Measurements from ENCODE around the gene LAMC3.

- TF ChIP-seq CTCF (IDR thresholded peaks at IDR 0.05) (no peak), POLR2A (IDR thresholded peaks at IDR 0.05) (no peak)
Observed at GRCh38 chr9:130986356-130986965, 22.5 kb upstream of the LAMC3 start.

All from right lobe of liver (tissue), 4 donors.